Retina (tissue), 1 donor: ENCODE results near the gene GRK3.

ENCODE experiments used
- DNase-seq: peaks from one replicate; pipeline ENCODE4 v3.0.0-alpha.2; 2016

The GRK3 gene

GRCh38 chr22:25669253-25670069 lies 105.0 kb downstream of the GRK3 start:
- DNase-seq, result no peak

- no peak for DNase-seq
Measured at GRCh38 chr22:25670070-25670461, 105.6 kb downstream of the GRK3 start.

GRCh38 chr22:25672289-25673084 lies 108.0 kb downstream of the GRK3 start:
- no peak for DNase-seq

- no peak for DNase-seq
Measured at GRCh38 chr22:25673713-25674112, 109.2 kb downstream of the GRK3 start.

- DNase-seq, result no peak
Measured at GRCh38 chr22:25677631-25678030, 113.2 kb downstream of the GRK3 start.

GRCh38 chr22:25680051-25680450 lies 115.6 kb downstream of the GRK3 start:
- DNase-seq, result no peak

GRCh38 chr22:25680956-25681355 lies 116.5 kb downstream of the GRK3 start:
- no peak for DNase-seq

- no peak for DNase-seq
Measured at GRCh38 chr22:25682109-25682508, 117.6 kb downstream of the GRK3 start.

- no peak for DNase-seq
Measured at GRCh38 chr22:25688627-25689026, 124.2 kb downstream of the GRK3 start.

GRCh38 chr22:25689631-25690030 lies 125.2 kb downstream of the GRK3 start:
- no peak for DNase-seq

GRCh38 chr22:25690798-25691197 lies 126.3 kb downstream of the GRK3 start:
- DNase-seq, result no peak

- DNase-seq, result no peak
Measured at GRCh38 chr22:25692397-25693267, 128.2 kb downstream of the GRK3 start.

GRCh38 chr22:25693268-25693565 lies 128.7 kb downstream of the GRK3 start:
- DNase-seq, result no peak

GRCh38 chr22:25694196-25694907 lies 129.9 kb downstream of the GRK3 start:
- no peak for DNase-seq

- no peak for DNase-seq
Measured at GRCh38 chr22:25695146-25695545, 130.7 kb downstream of the GRK3 start.

GRCh38 chr22:25696763-25697162 lies 132.3 kb downstream of the GRK3 start:
- DNase-seq, result no peak

- DNase-seq, result no peak
Measured at GRCh38 chr22:25697181-25697664, 132.7 kb downstream of the GRK3 start.

- DNase-seq, result no peak
Measured at GRCh38 chr22:25697978-25698377, 133.5 kb downstream of the GRK3 start.

- DNase-seq, result no peak
Measured at GRCh38 chr22:25698461-25698860, 134.0 kb downstream of the GRK3 start.

GRCh38 chr22:25698978-25699377 lies 134.5 kb downstream of the GRK3 start:
- no peak for DNase-seq

- DNase-seq, result no peak
Measured at GRCh38 chr22:25701056-25701780, 136.7 kb downstream of the GRK3 start.

GRCh38 chr22:25702040-25702439 lies 137.6 kb downstream of the GRK3 start:
- DNase-seq, result no peak
